Middle frontal gyrus (tissue), 1 donor: ENCODE measurements around the gene NLRP3.
"Not testable (repeated sequence)": the region's sequence is repeated elsewhere in the genome, so short reads cannot be mapped to it uniquely, and the experiment has no call there.

Experiments
- DNase-seq: peaks from one replicate; pipeline ENCODE4 v3.0.0-alpha.2; 2015; ENCODE audit warnings: low spot score; ENCODE audit errors: extremely low spot score

The NLRP3 gene

DNA sequence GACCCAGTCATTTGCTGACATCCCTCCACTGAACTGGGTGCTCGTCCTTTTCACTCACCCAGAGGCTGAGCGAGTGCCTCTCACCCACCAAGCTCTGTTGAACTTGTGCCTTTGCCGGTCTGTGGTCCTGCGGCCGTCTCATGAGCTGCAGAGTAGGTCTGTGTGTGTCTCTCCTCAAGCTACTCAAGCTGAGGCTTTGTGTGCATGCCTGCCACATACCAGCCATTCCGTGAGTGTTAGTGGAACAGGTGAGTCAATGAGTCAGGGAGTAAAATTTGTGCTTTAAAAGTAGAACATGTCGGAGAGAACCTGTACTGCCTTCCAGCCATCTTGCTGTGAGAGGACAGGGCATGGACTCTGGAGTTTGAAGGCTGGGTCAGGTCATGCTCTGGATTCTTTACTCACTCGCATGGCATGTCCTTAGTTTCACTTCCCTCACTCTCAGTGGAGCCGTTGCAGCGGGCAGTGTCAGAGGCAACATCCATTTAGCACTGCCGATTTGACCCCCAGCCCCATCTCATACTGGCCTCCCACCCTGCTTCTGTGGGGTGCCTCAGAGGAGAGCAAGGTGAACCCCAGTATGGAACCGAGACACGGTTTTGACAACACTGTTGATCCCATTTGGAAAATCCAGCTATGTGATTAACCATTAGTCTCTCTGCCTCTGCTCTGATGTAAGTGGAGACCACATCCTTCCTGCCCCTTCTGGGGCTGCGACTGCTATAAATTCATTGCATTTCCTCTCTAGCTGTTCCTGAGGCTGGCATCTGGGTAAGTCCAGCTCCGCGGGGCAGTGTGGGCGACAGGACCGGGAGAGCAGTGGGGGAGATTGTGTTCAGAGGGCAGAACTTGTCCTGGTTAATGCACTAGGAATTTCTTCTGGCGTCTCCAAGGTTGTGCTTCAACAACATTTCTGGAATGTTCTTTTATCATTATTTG lies at the start of gene NLRP3:
NLRP3 (plus strand) TSS at position 751 of the 939 bp plus-strand sequence. CDS start 2,628 bp downstream, outside the sequence.
- no peak for DNase-seq

DNA sequence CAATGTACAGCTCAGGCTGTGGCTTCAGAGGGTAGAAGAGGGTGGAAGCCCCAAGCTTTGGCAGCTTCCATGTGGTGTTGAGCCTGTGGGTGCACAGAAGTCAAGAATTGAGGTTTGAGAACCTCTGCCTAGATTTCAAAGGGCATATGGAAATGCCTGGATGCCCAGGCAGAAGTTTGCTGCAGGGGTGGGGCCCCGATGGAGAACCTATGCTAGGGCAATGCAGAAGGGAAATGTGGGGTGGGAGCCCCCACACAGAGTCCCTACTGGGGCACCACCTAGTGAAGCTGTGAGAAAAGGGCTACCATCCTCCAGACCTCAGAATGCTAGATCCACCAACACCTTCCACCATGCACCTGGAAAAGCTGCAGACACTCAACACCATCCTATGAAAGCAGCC lies 49.6 kb upstream of the NLRP3 start:
- DNase-seq: not testable (repeated sequence)

DNA sequence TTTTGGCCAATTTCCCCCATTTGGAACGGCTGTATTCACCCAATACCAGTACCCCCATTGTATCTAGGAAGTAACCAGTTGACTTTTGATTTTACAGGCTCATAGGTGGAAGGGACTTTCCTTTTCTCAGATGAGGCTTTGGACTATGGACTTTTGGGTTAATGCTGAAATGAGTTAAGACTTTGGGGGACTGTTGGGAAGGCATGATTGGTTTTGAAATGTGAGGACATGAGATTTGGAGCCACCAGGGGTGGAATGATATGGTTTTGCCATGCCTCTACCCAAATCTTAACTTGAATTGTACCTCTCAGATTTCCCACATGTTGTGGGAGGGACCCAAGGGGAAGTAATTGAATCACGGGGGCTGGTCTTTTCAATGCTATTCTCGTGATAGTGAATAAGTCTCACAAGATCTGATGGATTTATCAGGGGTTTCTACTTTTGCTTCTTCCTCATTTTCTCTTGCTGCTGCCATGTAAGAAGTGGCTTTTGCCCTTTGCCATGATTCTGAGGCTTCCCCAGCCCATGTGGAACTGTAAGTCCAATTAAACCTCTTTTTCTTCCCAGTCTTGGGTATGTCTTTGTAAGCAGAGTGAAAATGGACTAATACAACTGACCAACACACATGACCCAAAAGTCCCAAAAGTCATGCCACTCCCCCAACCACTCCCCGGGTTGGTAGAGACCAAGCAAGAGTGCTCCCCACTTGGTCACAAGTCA lies 48.9 kb upstream of the NLRP3 start:
- no peak for DNase-seq

DNA sequence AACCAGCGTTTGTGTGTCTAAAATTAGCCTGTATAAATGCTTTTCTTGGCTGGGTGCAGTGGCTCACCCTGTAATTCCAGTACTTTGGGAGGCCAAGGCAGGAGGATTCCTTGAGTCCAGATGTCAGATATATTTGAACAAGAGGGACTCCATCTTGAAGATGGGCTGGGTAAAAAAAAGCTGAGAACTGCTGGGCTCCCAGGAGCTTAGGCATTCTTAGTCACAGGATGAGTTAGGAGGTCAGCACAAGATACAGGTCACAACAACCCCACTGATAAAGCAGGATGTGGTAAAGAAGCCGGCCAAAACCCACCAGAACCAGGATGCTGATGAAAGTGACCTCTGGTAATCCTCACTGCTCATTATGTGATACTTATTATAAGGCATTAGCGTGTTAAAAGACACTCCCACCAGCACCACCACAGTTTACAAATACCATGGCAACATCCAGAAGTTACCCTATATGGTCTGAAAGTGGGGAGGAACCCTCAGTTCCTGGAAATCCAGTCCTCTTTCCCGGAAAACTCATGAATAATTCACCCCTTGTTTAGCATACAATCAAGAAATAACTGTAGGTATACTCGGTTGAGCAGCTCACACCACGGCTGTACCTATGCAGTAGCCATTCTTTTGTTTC lies 48.1 kb upstream of the NLRP3 start:
- DNase-seq: no peak

DNA sequence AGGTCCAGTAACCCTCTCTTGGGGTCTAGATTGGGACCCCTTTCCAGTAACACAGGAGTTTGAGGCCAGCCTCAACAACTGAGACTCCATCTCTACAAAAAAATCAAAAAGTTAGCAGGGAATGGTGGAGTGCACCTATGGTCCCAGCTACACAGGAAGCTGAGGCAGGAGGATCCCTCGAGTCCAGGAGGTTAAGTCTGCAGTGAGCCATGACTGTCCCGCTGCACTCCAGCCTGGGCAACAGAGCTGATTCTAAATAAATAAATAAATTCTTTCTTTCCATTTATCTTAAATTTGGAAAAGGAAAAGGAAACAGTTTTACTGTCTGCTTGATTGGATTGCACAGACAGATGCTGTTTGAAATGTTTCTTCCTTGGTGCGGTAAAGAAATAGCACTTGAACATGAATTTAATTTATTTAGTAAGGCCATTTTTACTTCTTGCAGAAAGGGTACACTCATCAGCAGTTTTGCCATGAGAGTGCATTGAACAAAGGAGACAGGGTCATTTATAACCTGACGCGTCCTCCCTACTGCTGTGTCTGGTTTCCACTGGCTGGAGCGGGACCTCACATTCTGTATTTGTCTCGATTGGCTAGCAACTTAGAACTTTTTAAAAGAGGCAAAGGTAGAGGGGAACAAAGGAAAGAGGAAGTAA lies 47.4 kb upstream of the NLRP3 start:
- no peak for DNase-seq

DNA sequence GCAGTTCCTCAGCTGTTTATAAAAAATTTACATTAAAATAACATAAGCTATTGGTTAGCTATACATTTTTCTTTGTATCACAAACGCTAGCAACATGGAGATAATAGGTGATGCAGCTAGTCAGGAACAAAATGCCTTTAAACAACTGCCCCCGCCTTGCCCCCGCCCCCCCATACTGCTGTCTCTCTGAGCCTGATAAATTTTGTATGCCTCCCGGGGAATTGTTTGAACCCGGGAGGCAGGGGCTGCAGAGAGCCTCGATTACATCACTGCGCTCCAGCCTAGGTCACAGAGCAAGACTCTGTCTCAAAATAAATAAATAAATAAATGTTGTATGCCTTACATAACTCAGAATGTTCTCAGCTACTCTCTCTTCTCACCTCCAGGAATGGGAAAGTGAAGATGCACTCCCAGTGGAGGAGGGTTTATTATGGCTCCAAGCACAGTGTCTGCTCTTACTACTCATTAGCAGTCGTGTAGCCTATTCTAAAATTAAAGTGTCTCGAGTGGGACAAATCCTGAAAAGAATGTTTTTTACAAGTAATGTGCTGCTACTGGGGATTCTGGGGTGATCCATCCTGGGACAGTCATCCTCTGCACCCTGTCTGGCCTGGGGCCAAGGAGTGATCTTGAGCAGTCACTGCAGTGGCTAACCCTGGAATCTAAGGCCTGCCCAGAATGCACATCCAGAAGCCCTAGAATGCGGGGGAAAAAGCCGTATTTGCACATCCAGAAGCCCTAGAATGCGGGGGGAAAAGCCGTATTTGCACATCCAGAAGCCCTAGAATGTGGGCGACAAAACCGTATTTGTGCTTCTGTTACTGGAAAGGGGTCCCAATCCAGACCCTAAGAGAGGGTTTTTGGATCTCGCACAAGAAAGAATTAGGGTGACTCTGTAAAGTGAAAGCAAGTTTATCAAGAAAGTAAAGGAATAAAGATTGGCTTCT lies 44.9 kb upstream of the NLRP3 start:
- no peak for DNase-seq

DNA sequence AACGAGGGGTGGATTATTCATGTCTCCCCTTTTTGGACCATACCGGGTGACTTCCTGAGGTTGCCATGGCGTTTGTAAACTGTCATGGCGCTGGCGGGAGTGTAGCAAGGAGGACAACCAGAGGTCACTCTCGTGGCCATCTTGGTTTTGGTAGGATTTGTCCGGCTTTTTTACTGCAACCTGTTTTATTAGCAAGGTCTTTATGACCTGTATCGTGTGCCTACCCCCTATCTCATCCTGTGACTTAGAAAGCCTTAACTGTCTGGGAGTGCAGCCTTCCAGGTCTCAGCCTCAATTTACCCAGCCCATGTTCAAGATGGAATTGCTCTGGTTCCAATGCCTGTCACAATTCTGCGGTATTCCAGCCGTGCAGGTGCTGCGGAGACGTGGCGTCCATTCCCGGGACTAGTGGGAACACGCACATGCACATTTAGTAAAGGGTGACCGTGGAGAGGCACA lies 44.1 kb upstream of the NLRP3 start:
- no peak for DNase-seq

DNA sequence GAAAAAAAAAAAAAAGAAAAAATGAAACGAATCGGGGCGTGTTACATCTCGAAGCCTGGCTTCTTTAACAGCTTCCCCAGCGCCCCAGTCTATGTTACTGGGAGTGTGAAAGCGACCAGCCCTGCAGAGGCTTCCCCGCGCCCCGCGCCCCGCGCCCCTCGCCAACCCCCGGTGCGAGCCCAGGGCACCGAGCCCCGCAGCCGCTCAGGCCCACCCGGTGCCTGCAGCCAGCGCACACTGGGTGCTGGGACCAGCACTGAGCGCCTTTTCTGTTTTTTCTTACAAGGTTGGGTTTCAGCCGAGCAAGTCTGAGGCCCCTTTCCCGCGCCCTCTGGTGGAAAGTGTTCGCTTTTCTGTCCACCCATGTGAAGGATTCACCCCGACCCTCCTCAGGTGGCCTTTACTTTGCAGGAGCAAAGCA lies 42.2 kb upstream of the NLRP3 start:
- DNase-seq: no peak

DNA sequence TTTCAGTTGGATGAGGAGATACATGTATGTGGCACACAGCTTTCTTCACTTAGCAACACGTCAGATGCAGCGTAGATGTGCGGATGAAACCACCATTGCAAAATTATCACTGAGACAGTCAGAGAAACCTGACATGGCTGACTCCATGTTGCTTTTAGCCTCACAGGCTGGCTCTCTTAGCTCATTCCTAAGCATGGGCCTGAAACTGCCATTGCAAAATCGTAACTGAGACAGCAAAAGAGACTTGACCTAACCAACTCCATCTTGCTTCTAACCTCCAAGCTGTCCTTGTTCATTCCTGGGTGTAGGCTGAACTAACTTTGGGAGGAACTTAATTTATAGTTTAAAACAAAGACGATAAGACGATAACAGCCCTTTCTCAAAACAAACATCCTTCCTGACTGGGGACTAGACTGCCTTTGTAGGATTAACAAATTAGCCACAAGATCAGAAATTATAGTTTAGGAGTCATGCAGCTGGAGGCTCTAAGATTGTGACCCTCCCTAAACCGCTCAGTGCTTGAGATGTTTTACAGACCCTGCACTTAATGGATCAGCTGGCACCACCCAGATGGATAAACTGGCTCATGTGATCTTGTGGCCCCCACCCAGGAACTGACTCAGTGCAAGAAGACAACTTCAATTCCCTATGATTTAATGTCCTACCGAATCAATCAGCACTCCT lies 41.2 kb upstream of the NLRP3 start:
- not testable (repeated sequence) for DNase-seq

DNA sequence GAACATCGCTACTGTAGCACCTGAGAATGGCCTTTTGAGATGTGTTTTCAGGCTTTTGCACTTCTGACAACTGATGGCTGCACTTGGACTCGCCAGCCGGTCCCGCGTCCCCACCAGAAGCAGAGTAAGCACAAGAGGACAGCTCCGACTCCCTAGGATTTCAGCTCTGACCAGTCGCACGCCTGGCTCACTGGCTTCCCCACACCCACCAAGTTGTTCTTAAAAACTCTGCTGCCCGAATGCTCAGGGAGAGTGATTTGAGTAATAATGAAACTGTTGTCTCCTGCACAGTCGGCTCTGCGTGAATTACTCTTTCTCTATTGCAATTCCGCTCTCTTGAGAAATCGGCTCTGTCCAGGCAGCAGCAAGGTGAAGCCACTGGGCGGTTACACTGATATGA lies 40.2 kb upstream of the NLRP3 start:
- no peak for DNase-seq

DNA sequence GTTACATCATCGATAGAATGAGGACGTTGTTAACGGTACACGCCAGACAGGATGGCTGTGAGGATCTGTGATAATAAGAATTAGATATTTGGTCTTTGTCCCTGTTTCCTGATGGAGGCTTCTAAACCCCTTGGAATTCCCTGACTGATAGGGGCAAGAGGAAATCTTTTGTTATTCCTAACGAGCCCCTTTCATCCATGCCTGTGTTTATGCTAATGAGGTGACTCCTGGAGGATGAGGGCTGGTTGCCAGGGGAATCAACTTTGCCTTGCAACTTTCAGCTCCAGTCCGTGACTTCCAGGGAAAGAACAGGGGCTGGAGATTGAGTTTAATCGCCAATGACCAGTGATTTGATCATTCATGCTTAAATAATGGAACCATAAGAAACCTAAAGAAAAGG lies 39.3 kb upstream of the NLRP3 start:
- DNase-seq: no peak

DNA sequence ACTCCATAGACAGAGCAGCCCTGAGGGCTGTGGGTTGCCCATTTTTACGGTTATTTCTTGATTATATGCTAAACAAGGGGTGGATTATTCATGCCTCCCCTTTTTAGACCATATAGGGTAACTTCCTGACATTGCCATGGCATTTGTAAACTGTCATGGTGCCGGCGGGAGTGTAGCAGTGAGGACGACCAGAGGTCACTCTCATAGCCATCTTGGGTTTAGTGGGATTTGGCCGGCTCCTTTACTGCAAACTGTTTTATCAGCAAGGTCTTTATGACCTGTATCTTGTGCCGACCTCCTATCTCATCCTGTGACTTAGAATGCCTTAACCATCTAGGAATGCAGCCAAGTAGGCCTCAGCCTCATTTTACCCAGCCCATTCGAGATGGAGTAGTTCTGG lies 38.3 kb upstream of the NLRP3 start:
- DNase-seq: not testable (repeated sequence)

DNA sequence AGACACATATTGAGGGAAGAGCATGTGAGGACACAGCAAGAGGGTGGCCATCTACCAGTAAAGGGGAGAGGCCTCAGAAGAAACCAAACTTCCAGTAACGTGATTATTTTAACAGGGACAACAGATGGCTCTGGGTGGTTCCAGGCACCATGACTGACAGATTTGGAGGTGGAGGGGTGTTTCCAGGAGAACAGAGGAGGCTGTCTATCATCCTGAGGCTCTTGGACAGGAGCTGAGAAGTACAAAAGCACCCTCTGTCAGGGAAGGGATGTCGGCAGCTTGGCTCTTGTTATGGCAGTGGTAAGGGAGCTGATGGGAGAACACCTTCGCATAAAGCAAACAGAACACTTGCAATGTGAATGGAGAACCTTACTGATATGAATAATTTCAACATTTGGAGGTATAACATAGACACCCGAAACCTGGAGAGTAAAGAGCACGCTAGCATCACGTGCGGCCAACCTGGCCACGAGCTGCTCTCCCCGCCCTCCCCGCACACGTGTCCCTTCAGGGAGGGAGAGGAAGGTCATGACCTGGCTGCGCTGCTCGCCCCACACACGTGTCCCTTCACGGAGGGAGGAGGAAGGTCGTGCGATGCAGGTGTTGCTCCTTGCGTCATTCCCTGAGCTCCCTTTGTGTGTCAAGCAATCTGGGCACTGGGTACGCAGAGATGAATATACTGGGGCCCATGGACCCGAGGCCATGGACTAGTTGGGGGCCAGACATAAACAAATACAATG lies 37.5 kb upstream of the NLRP3 start:
- DNase-seq: no peak

DNA sequence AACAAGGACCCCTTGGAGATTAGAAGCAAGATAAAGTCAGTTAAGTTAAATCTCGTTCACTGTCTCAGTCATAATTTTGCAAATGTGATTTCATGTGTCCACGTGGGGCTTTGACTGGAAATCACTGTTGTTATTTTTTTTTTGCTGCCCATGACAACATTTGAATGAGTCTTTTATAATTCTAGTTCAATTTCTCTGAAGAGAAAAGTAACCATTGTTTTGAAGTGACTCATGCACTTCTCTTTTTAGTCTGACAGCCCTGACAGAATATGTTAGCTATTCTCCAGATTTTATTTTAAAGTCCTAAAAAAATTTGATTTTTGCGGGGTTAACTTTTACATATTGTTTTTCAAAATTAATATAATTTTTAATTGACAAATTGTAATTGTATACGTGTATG lies 30.7 kb upstream of the NLRP3 start:
- DNase-seq: no peak

DNA sequence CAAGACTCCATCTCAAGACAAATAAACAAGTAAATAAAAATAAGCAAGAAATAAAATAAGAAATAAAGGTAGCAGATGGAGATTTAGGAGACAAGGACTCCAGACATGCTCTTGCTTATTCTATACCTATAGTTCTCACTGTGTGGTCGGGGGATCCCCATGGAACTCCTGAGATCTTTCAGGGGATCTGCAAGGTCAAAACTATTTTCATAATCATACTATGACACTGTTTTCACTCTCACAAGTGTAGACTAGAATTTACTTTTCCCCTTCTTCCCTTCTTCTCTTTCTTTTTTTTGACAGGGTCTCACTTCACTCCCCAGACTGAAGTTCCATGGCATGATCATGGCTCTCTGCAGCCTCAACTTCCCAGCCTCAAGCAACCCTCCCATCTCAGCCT lies 29.8 kb upstream of the NLRP3 start:
- DNase-seq: no peak

DNA sequence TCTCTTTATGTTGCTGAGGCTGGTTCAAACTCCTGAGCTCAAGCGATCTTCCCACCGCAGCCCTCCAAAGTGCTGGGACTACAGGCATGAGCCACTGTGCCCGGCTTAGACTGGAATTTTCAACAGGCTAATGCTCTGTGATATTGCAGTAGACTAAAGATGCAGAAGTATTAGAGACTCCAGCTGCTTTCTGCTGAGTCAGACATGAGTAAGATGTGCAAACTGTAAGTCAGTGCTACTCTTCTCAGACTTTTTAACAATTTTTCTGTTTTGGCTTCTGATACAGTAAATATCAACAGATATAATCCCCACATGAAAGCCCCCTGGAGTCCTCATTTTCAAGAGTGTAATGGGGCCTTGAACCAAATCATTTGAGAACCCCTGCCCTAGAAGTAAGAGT lies 29.3 kb upstream of the NLRP3 start:
- no peak for DNase-seq

DNA sequence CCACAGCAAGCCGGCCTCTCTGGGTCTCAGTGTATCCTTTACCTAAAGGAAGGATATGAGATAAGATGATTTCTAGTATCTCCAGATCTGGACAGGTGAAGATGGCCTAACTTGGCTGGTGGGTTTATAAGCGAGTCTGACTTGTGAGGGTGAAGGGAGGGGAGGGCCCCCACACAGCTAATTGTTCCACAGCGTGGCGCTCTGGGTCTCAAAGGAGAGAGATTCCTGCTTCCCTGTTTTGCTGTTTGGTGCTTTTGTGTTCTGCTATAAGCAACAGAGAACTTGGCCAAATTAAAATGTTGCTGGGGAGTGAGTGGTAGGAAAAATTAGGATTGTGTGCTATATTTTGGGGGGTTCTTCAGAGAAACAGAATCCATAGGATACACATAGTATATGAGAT lies 28.9 kb upstream of the NLRP3 start:
- no peak for DNase-seq

DNA sequence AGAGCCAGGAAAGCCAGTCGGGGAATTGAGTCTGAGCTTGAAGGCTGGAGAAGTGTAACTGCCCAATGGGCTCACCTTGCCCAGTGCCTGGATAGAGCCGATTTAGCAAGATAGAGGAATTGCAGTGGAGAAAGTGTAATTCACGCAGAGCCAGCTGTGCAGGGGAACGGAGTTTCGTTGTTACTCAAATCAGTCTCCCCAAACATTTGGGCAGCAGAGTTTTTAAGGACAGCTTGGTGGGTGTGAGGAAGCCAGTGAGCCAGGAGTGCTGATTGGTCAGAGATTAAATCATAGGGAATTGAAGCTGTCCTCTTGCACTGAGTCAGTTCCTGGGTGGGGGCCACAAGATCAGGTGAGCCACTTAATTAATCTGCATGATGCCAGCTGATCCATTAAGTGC lies 28.4 kb upstream of the NLRP3 start:
- no peak for DNase-seq
